ENCODE results near the gene CFDP1.

GRCh38 chr16:75258807-75259141 lies 174.5 kb downstream of the CFDP1 start:
- no peak for TF ChIP-seq CTCF (IDR thresholded peaks at IDR 0.05)
- no peak for TF ChIP-seq POLR2A (IDR thresholded peaks at IDR 0.05)
- TF ChIP-seq EP300 (IDR thresholded peaks at IDR 0.05; ENCODE audit: low read depth) = no peak
- TF ChIP-seq POLR2AphosphoS5 (IDR thresholded peaks at IDR 0.05) = no peak
